Activated CD8-positive, alpha-beta T cell treated with anti-CD3 and anti-CD28 coated beads for 36 hours (primary cell): ENCODE results near the gene GSE1. TPM values are rescaled to one million over a fixed set of nuclear protein-coding genes. Genes with fewer than 3 reads are reported as not detected.

ENCODE experiments used
- ATAC-seq: fragments of 200-7000 bp; cut with Tn5 transposase; one replicate; pipeline ENCODE4 v1.10.0; 2021; ENCODE audit warnings: mild to moderate bottlenecking, moderate library complexity
- CTCF ChIA-PET: fragments of 350-600 bp; sonication (Branson Sonifier 250); formaldehyde crosslinking; loops from one replicate; lab custom pipeline; 2021; ENCODE audit warnings: antibody characterized with exemption; lab: Charles Lee
- POLR2A ChIA-PET: fragments of 350-600 bp; sonication (Branson Sonifier 250); formaldehyde crosslinking; loops from one replicate; lab custom pipeline; 2021; ENCODE audit warnings: antibody characterized with exemption; lab: Charles Lee
- DNase-seq: peaks from one replicate; pipeline ENCODE4 v3.0.0-alpha.2; 2020
- H3K27ac Mint-ChIP-seq: one replicate; pipeline ENCODE4 v1.8.0; 2021; ENCODE audit warnings: mild to moderate bottlenecking, mixed read lengths
- H3K27me3 Mint-ChIP-seq: one replicate; pipeline ENCODE4 v1.8.0; 2021; ENCODE audit warnings: mixed read lengths
- H3K36me3 Mint-ChIP-seq: one replicate; pipeline ENCODE4 v1.8.0; 2021; ENCODE audit warnings: low read depth, mixed read lengths
- H3K4me1 Mint-ChIP-seq: one replicate; pipeline ENCODE4 v1.8.0; 2021; ENCODE audit warnings: low read depth, mixed read lengths
- H3K4me3 Mint-ChIP-seq: one replicate; pipeline ENCODE4 v1.8.0; 2021; ENCODE audit warnings: mild to moderate bottlenecking, moderate library complexity, mixed read lengths
- H3K9me3 Mint-ChIP-seq: one replicate; pipeline ENCODE4 v1.8.0; 2021; ENCODE audit warnings: mixed read lengths
- CTCF ChIP-seq: fragments of 200-600 bp; IDR thresholded peaks from one replicate; pipeline ENCODE4 v1.8.0; 2022; ENCODE audit warnings: antibody characterized with exemption, mild to moderate bottlenecking
- intact Hi-C: fragments of 100-400 bp; cut with micrococcal nuclease; formaldehyde crosslinking; loops from one replicate; pipeline ENCODE4 v1.10.0; 2022
- total RNA-seq, 2 experiments: library from RNA; stranded (reverse); gene quantifications; one replicate each; pipeline ENCODE4 v1.2.3, GENCODE V29; 2021

The GSE1 gene
- total RNA-seq, 2 experiments from 2014 or later: 33.6 to 34.5 TPM

GRCh38 chr16:85638695-85639409 is 25.7 kb downstream of the GSE1 start:
- Mint-ChIP-seq H3K27me3 (no peaks in the 10 kb centered on the region), H3K9me3 (no peaks in the 10 kb centered on the region), H3K4me1 (peaks cover 2% of the 10 kb centered on the region), H3K4me3 (no peak overlapping the region), H3K36me3 (no peaks in the 10 kb centered on the region), H3K27ac (no peak overlapping the region)
- intact Hi-C loops: no loop called here
- DNase-seq (no peak), ATAC-seq (no peak)
- TF ChIP-seq CTCF: no peak
- ChIA-PET POLR2A (no interaction called here), CTCF (no interaction called here)

- ChIA-PET CTCF (no interaction called here), POLR2A (no interaction called here)
- peaks cover 8% of the 10 kb centered on the region for H3K4me1 Mint-ChIP-seq
- no peak for ATAC-seq
- H3K9me3 Mint-ChIP-seq: no peaks in the 10 kb centered on the region
- H3K36me3 Mint-ChIP-seq: no peaks in the 10 kb centered on the region
- no peak overlapping the region for H3K27ac Mint-ChIP-seq
- intact Hi-C loops: no loop called here
- no peak for DNase-seq
- no peak for TF ChIP-seq CTCF
- H3K4me3 Mint-ChIP-seq: no peak overlapping the region
- no peaks in the 10 kb centered on the region for H3K27me3 Mint-ChIP-seq
Observed at GRCh38 chr16:85639529-85640253, 26.6 kb downstream of the GSE1 start.

GRCh38 chr16:85640254-85640558 is 27.1 kb downstream of the GSE1 start:
- H3K36me3 Mint-ChIP-seq: no peaks in the 10 kb centered on the region
- intact Hi-C loops: no loop called here
- H3K4me1 Mint-ChIP-seq: peaks cover 13% of the 10 kb centered on the region
- DNase-seq: no peak
- ChIA-PET CTCF (no interaction called here), POLR2A (no interaction called here)
- no peak overlapping the region for H3K27ac Mint-ChIP-seq
- H3K4me3 Mint-ChIP-seq: no peak overlapping the region
- ATAC-seq: no peak
- TF ChIP-seq CTCF: no peak
- no peaks in the 10 kb centered on the region for H3K27me3 Mint-ChIP-seq
- no peaks in the 10 kb centered on the region for H3K9me3 Mint-ChIP-seq

- CTCF ChIA-PET: no interaction called here
Observed at GRCh38 chr16:85640585-85640984, 27.5 kb downstream of the GSE1 start.

More at GRCh38 chr16:85640585-85640984, 27.5 kb downstream of the GSE1 start:
- H3K36me3 Mint-ChIP-seq: no peaks in the 10 kb centered on the region
- no peak for DNase-seq
- peaks cover 14% of the 10 kb centered on the region for H3K4me1 Mint-ChIP-seq
- no peak overlapping the region for H3K4me3 Mint-ChIP-seq
- POLR2A ChIA-PET: no interaction called here
- ATAC-seq: no peak
- intact Hi-C loops: no loop called here
- TF ChIP-seq CTCF: no peak
- no peaks in the 10 kb centered on the region for H3K27me3 Mint-ChIP-seq
- no peaks in the 10 kb centered on the region for H3K9me3 Mint-ChIP-seq
- H3K27ac Mint-ChIP-seq: no peak overlapping the region
